Ovary (tissue), 9 donors: ENCODE results near the gene SF3B1. TPM values are rescaled to one million over a fixed set of nuclear protein-coding genes. Genes with fewer than 3 reads are reported as not detected.
"Not testable (repeated sequence)": the region's sequence is repeated elsewhere in the genome, so short reads cannot be mapped to it uniquely, and the experiment has no call there.

Experiments used
- DNase-seq, 5 donors: peaks; one replicate each; pipeline ENCODE4 v3.0.0-alpha.2; 2019 to 2020
- H3K27ac ChIP-seq, 2 donors: fragments of 200-600 bp; one replicate each; pipeline versions ENCODE4 v1.5.1 to v1.8.0; 2019 to 2022
- H3K27me3 ChIP-seq: fragments of 200-600 bp; one replicate; pipeline ENCODE4 v1.8.0; 2022
- H3K36me3 ChIP-seq: fragments of 200-600 bp; sonication (generic); one replicate; pipeline ENCODE4 v1.5.1; 2019
- H3K4me1 ChIP-seq: one replicate; pipeline ENCODE4 v1.8.1; 2013; ENCODE audit warnings: mild to moderate bottlenecking, moderate library complexity; ENCODE audit not compliant: insufficient read depth
- H3K4me3 ChIP-seq: fragments of 200-600 bp; sonication (generic); one replicate; pipeline ENCODE4 v1.5.1; 2017
- H3K9me3 ChIP-seq, 2 donors: fragments of 200-600 bp in 1 of 2; sonication (generic) in 1 of 2; one replicate each; pipeline versions ENCODE4 v1.5.1 to v1.8.1; 2013 to 2019; ENCODE audit warnings: mild to moderate bottlenecking in 1 of 2, moderate library complexity in 1 of 2
- CTCF ChIP-seq, 3 donors: fragments of 450-650 bp in 2 of 3; fragments of 200-600 bp in 1 of 3; IDR thresholded peaks; one replicate each; pipeline versions ENCODE4 v1.5.1 to v1.8.0; 2016 to 2022; ENCODE audit warnings: antibody characterized with exemption in 3 of 3, mild to moderate bottlenecking in 1 of 3
- EP300 ChIP-seq: sonication (generic); formaldehyde crosslinking; IDR thresholded peaks from one replicate; pipeline ENCODE4 v1.6.1; 2017; ENCODE audit warnings: antibody characterized with exemption
- POLR2A ChIP-seq: fragments of 450-650 bp; IDR thresholded peaks from one replicate; pipeline ENCODE4 v1.6.1; 2017; ENCODE audit warnings: antibody characterized with exemption, mild to moderate bottlenecking, moderate library complexity
- WGBS, 3 donors: extraction: QIAGEN DNeasy Blood & Tissue Kit in 1 of 3; methylation state at CpG; one replicate each; pipeline versions ENCODE4 v1.1.5 to v1.1.7; 2013 to 2017; 5-methylcytosine and 5-hydroxymethylcytosine counted together
- intact Hi-C, 4 donors: fragments of 100-400 bp; cut with DNase I; formaldehyde crosslinking; loops; one replicate each; pipeline versions ENCODE4 v1.11.0 to v1.15.1; 2022 to 2023
- polyA plus RNA-seq, 2 donors: library from polyadenylated mRNA; stranded (reverse); fragments of 200-250 nt in 1 of 2; fragments of 350-450 nt in 1 of 2; fragmentation: Illumina TruSeq in 1 of 2; extraction: RNeasy Lipid Tissue Mini Kit (QIAGEN cat#74804) in 1 of 2; gene quantifications; one replicate each; pipeline ENCODE4 v1.2.3, GENCODE V29; 2013 to 2014
- total RNA-seq, 7 donors: library from RNA; depleted of rRNA in 2 of 7; stranded (reverse); fragments of >200 nt in 2 of 7; fragmentation: NEBNext Ultra II Directional in 3 of 7; extraction: Animal tissue kit (Norgen Biotek cat#: 25700) in 3 of 7; gene quantifications; one replicate each; pipeline versions ENCODE4 v1.1.0 to v1.2.4, GENCODE V29; 2016 to 2023
- donor health status: DM: no; HTN: no; CAD: no; lungs with moderate emphysema.
- donor health status: DM: no; HTN: no; CAD: no.
- donor health status: Bipolar disorder and iron deficiency.
- donor health status: DM: yes; HTN: yes; CAD: no.
- donor health status: DM: no; HTN: no; CAD: no.
- donor health status: DM: yes; HTN: yes; CAD: no.

The SF3B1 gene
- total and polyA plus RNA-seq, 9 donors, result 189 to 336 (median 245) TPM

- Histone ChIP-seq H3K27me3 (no peaks in the 10 kb centered on the region), H3K27ac (no peak overlapping the region), H3K4me1 (no peaks in the 10 kb centered on the region), H3K9me3 (no peaks in the 10 kb centered on the region), H3K36me3 (no peaks in the 10 kb centered on the region), H3K4me3 (no peak overlapping the region)
- TF ChIP-seq EP300 (no peak), POLR2A (no peak), CTCF (IDR thresholded peaks at IDR 0.05) (no peak)
- DNase-seq, result no peak
- WGBS, 3 donors, result 71 to 88% (median 75%) methylated on average over 1 of the region's 1 CpG
- intact Hi-C loops, result loop anchor here in 2 of 4 donors (5.0 to 10.0 kb wide), 4 partner anchors 184 to 393 kb away; no protein-coding TSS in a partner anchor
Observed at GRCh38 chr2:197381641-197382040, 53.2 kb downstream of the SF3B1 start.

- not testable (repeated sequence) for H3K9me3 ChIP-seq, H3K4me3 ChIP-seq, H3K36me3 ChIP-seq, H3K27me3 ChIP-seq, H3K4me1 ChIP-seq, DNase-seq, H3K27ac ChIP-seq
- intact Hi-C loops, result loop anchor here in 3 of 4 donors (5.0 to 10.0 kb wide), 8 partner anchors 165 to 395 kb away; no protein-coding TSS in a partner anchor
- 90 to 96% (median 94%) methylated on average over 5 of the region's 5 CpGs for WGBS, 3 donors
Observed at GRCh38 chr2:197379918-197380309, 54.9 kb downstream of the SF3B1 start.

DNA sequence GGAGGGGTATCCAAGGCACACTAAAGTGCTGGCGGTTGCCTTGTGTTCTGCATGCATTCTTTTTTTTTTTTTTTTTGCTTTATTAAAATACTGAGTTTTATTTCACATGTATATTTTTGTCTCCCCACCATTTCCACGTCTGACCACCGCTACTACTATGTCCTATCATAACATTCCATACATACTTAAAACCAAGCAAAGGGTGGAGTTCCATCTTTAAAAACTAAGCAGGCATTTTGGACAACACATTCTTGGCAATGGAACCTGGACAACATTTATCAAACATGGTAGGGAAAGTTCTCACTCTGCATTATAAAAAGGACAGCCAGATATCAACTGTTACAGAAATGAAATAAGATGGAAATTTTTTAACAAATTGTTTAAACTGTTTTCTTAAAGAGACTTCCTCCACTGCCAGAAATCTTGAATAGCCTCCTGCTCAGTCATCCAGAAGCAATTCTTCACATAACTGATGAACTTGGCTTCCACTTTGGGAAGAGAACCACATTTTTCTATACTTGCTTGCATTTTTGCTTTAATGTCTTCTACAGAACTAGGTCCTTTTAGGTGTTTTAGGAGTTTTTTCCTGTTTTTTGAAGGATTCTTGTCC is 55.4 kb downstream of the SF3B1 start:
- intact Hi-C loops, result loop anchor here in 3 of 4 donors (5.0 to 10.0 kb wide), 4 partner anchors 165 to 365 kb away; no protein-coding TSS in a partner anchor
- H3K27me3 ChIP-seq, DNase-seq, H3K9me3 ChIP-seq, H3K27ac ChIP-seq, H3K4me3 ChIP-seq, H3K4me1 ChIP-seq, H3K36me3 ChIP-seq: not testable (repeated sequence)
- 25 to 32% (median 31%) methylated on average over 3 of the region's 3 CpGs for WGBS, 3 donors

GRCh38 chr2:197378494-197379307 is 56.1 kb downstream of the SF3B1 start:
- H3K4me3 ChIP-seq, result no peak overlapping the region
- 45 to 52% (median 46%) methylated on average over 17 of the region's 17 CpGs for WGBS, 3 donors
- peak; percentile 52 to 64 (median 59) for TF ChIP-seq CTCF (IDR thresholded peaks at IDR 0.05)
- TF ChIP-seq POLR2A, result no peak
- H3K9me3 ChIP-seq, result no peaks in the 10 kb centered on the region
- no peaks in the 10 kb centered on the region for H3K27me3 ChIP-seq
- no peaks in the 10 kb centered on the region for H3K4me1 ChIP-seq
- no peaks in the 10 kb centered on the region for H3K36me3 ChIP-seq
- intact Hi-C loops, result loop anchor here in 3 of 4 donors (5.0 to 10.0 kb wide), 4 partner anchors 164 to 364 kb away; no protein-coding TSS in a partner anchor
- peak; percentile 24 to 53 (median 48) for DNase-seq
- no peak overlapping the region for H3K27ac ChIP-seq

- no peaks in the 10 kb centered on the region for H3K4me1 ChIP-seq
- intact Hi-C loops, result loop anchor here in 3 of 4 donors (5.0 to 10.0 kb wide), 4 partner anchors 163 to 363 kb away; no protein-coding TSS in a partner anchor
- WGBS, 3 donors, result 40 to 42% (median 42%) methylated on average over 3 of the region's 3 CpGs
Observed at GRCh38 chr2:197378086-197378485, 56.7 kb downstream of the SF3B1 start.

More at GRCh38 chr2:197378086-197378485, 56.7 kb downstream of the SF3B1 start:
- H3K9me3 ChIP-seq, result no peaks in the 10 kb centered on the region
- DNase-seq, result no peak
- H3K27me3 ChIP-seq, result no peaks in the 10 kb centered on the region
- no peaks in the 10 kb centered on the region for H3K36me3 ChIP-seq
- no peak overlapping the region for H3K4me3 ChIP-seq
- H3K27ac ChIP-seq, result no peak overlapping the region
- no peak for TF ChIP-seq CTCF (IDR thresholded peaks at IDR 0.05)
- no peak for TF ChIP-seq POLR2A
- no peak for TF ChIP-seq EP300
